Loucy (cell line): ENCODE data around the gene CLDN15.
A peak's percentile ranks its signal among the peaks of the same experiment; 100 is the strongest.
"Not testable (repeated sequence)": the region's sequence is repeated elsewhere in the genome, so short reads cannot be mapped to it uniquely, and the experiment has no call there.

Experiments
- H2AFZ ChIP-seq: fragments of 200-600 bp; sonication (generic); 2 replicates; pipeline ENCODE4 v1.6.0; 2016; ENCODE audit warnings: antibody characterized with exemption, mild to moderate bottlenecking, low read length, moderate library complexity
- H3F3A ChIP-seq: fragments of 200-600 bp; 2 replicates; pipeline ENCODE4 v1.6.0; 2016; ENCODE audit warnings: antibody characterized with exemption, low read depth, mild to moderate bottlenecking
- H3K27me3 ChIP-seq: fragments of 200-600 bp; sonication (generic); 2 replicates; pipeline ENCODE4 v1.6.1; 2014; ENCODE audit warnings: low read length, mild to moderate bottlenecking; ENCODE audit not compliant: insufficient read depth, poor library complexity, severe bottlenecking
- H3K36me3 ChIP-seq: fragments of 200-600 bp; sonication (generic); 2 replicates; pipeline ENCODE4 v1.6.1; 2016; ENCODE audit warnings: low read length; ENCODE audit not compliant: insufficient read depth
- H3K4me1 ChIP-seq: fragments of 200-600 bp; sonication (generic); 2 replicates; pipeline ENCODE4 v1.5.1; 2014; ENCODE audit warnings: low read length, mild to moderate bottlenecking; ENCODE audit not compliant: insufficient read depth, poor library complexity, severe bottlenecking
- H3K4me2 ChIP-seq: fragments of 200-600 bp; sonication (generic); 2 replicates; pipeline ENCODE4 v1.6.0; 2014; ENCODE audit warnings: antibody characterized with exemption, low read length, low read depth, mild to moderate bottlenecking; ENCODE audit not compliant: poor library complexity, severe bottlenecking
- H3K4me3 ChIP-seq: fragments of 200-600 bp; sonication (generic); 2 replicates; pipeline ENCODE4 v1.5.1; 2014; ENCODE audit warnings: low read length, mild to moderate bottlenecking, mixed read lengths; ENCODE audit not compliant: poor library complexity, severe bottlenecking
- H3K79me2 ChIP-seq: fragments of 200-600 bp; sonication (generic); 2 replicates; pipeline ENCODE4 v1.6.1; 2014; ENCODE audit warnings: low read length; ENCODE audit not compliant: insufficient read depth
- H3K9ac ChIP-seq: fragments of 200-600 bp; sonication (generic); 2 replicates; pipeline ENCODE4 v1.6.0; 2014; ENCODE audit warnings: mild to moderate bottlenecking, low read depth, low read length, moderate library complexity; ENCODE audit not compliant: poor library complexity, severe bottlenecking
- H3K9me2 ChIP-seq: fragments of 200-600 bp; sonication (generic); replicated peaks from 2 replicates; pipeline ENCODE4 v1.6.1; 2016; ENCODE audit warnings: low read depth, low read length, mixed read lengths
- H3K9me3 ChIP-seq: fragments of 200-600 bp; sonication (generic); 2 replicates; pipeline ENCODE4 v1.6.1; 2014; ENCODE audit warnings: mild to moderate bottlenecking, antibody characterized with exemption, low read length, low read depth; ENCODE audit not compliant: insufficient read depth
- H4K20me1 ChIP-seq: fragments of 200-600 bp; sonication (generic); 2 replicates; pipeline ENCODE4 v1.6.0; 2014; ENCODE audit warnings: antibody characterized with exemption, low read length, mild to moderate bottlenecking; ENCODE audit not compliant: insufficient read depth, poor library complexity, severe bottlenecking
- CTCF ChIP-seq: fragments of 200-600 bp; sonication (generic); conservative IDR thresholded peaks from 2 replicates; pipeline ENCODE4 v1.5.1; 2014; ENCODE audit warnings: mild to moderate bottlenecking, antibody characterized with exemption, low read length
- EZH2phosphoT487 ChIP-seq: fragments of 200-600 bp; IDR thresholded peaks from 2 replicates; pipeline ENCODE4 v1.6.1; 2018; ENCODE audit warnings: antibody characterized with exemption, mild to moderate bottlenecking, moderate library complexity, borderline replicate concordance

Gene CLDN15

GRCh38 chr7:101271021-101271420 lies 33.4 kb upstream of the CLDN15 start:
- no peaks in the 10 kb centered on the region for H3K9me2 ChIP-seq
- H2AFZ ChIP-seq = no peak overlapping the region
- H3K79me2 ChIP-seq = no peaks in the 10 kb centered on the region
- H3K36me3 ChIP-seq = no peaks in the 10 kb centered on the region
- no peak overlapping the region for H3K9ac ChIP-seq
- H3K27me3 ChIP-seq = no peaks in the 10 kb centered on the region
- H3K4me1 ChIP-seq = no peaks in the 10 kb centered on the region
- H3K4me3 ChIP-seq = no peak overlapping the region
- H3K9me3 ChIP-seq = no peaks in the 10 kb centered on the region
- no peaks in the 10 kb centered on the region for H4K20me1 ChIP-seq
- no peaks in the 10 kb centered on the region for H3F3A ChIP-seq
- TF ChIP-seq CTCF (no peak), EZH2phosphoT487 (no peak)
- H3K4me2 ChIP-seq = no peak overlapping the region

- no peaks in the 10 kb centered on the region for H4K20me1 ChIP-seq
- no peak overlapping the region for H3K4me2 ChIP-seq
- H3K9me3 ChIP-seq = no peaks in the 10 kb centered on the region
- H3K79me2 ChIP-seq = no peaks in the 10 kb centered on the region
- TF ChIP-seq EZH2phosphoT487 = no peak
- no peak for TF ChIP-seq CTCF
- no peak overlapping the region for H2AFZ ChIP-seq
- no peaks in the 10 kb centered on the region for H3K9me2 ChIP-seq
- no peaks in the 10 kb centered on the region for H3K36me3 ChIP-seq
- no peaks in the 10 kb centered on the region for H3F3A ChIP-seq
- H3K9ac ChIP-seq = no peak overlapping the region
- no peaks in the 10 kb centered on the region for H3K4me1 ChIP-seq
- H3K4me3 ChIP-seq = no peak overlapping the region
- H3K27me3 ChIP-seq = no peaks in the 10 kb centered on the region
Measured at GRCh38 chr7:101269664-101270063, 32.1 kb upstream of the CLDN15 start.

- peak overlapping the region; percentile 19; the same call in 1 of the 2 replicates for H2AFZ ChIP-seq
- no peaks in the 10 kb centered on the region for H4K20me1 ChIP-seq
- H3K79me2 ChIP-seq = no peaks in the 10 kb centered on the region
- H3K9me3 ChIP-seq = no peaks in the 10 kb centered on the region
- H3K36me3 ChIP-seq = no peaks in the 10 kb centered on the region
- no peak overlapping the region for H3K9ac ChIP-seq
- H3K4me2 ChIP-seq = no peak overlapping the region
- H3K4me3 ChIP-seq = no peak overlapping the region
- no peaks in the 10 kb centered on the region for H3K27me3 ChIP-seq
- no peaks in the 10 kb centered on the region for H3F3A ChIP-seq
- no peak for TF ChIP-seq EZH2phosphoT487
- no peak for TF ChIP-seq CTCF
- H3K9me2 ChIP-seq = no peaks in the 10 kb centered on the region
- H3K4me1 ChIP-seq = no peaks in the 10 kb centered on the region
Measured at GRCh38 chr7:101265622-101266516, 28.3 kb upstream of the CLDN15 start.

- H3K9me2 ChIP-seq, H3K4me1 ChIP-seq, H3K27me3 ChIP-seq, H3F3A ChIP-seq, H3K9ac ChIP-seq, H3K9me3 ChIP-seq, H3K79me2 ChIP-seq, H4K20me1 ChIP-seq, H3K4me3 ChIP-seq, H3K4me2 ChIP-seq, H3K36me3 ChIP-seq: not testable (repeated sequence)
- H2AFZ ChIP-seq = peak overlapping the region; percentile 49; the same call in 1 of the 2 replicates
Measured at GRCh38 chr7:101264102-101264706, 26.6 kb upstream of the CLDN15 start.
